Activated CD4-positive, alpha-beta T cell treated with anti-CD3 and anti-CD28 coated beads for 36 hours (primary cell): ENCODE data around the gene SPATA1. TPM values are rescaled to one million over a fixed set of nuclear protein-coding genes. Genes with fewer than 3 reads are reported as not detected.

ENCODE experiments used
- ATAC-seq: fragments of 200-7000 bp; cut with Tn5 transposase; one replicate; pipeline ENCODE4 v1.10.0; 2021; ENCODE audit warnings: mild to moderate bottlenecking, moderate library complexity
- CTCF ChIA-PET: fragments of 350-600 bp; sonication (Branson Sonifier 250); formaldehyde crosslinking; loops from one replicate; lab custom pipeline; 2021; ENCODE audit warnings: antibody characterized with exemption; lab: Charles Lee
- POLR2A ChIA-PET: fragments of 350-600 bp; sonication (Branson Sonifier 250); formaldehyde crosslinking; loops from one replicate; lab custom pipeline; 2021; ENCODE audit warnings: antibody characterized with exemption, inconsistent platforms; lab: Charles Lee
- DNase-seq: peaks from one replicate; pipeline ENCODE4 v3.0.0-alpha.2; 2020
- H3K27ac Mint-ChIP-seq: one replicate; pipeline ENCODE4 v1.8.0; 2021; ENCODE audit warnings: mixed read lengths
- H3K27me3 Mint-ChIP-seq: one replicate; pipeline ENCODE4 v1.8.0; 2021; ENCODE audit warnings: mixed read lengths
- H3K36me3 Mint-ChIP-seq: one replicate; pipeline ENCODE4 v1.8.0; 2021; ENCODE audit warnings: low read depth, mixed read lengths
- H3K4me1 Mint-ChIP-seq: one replicate; pipeline ENCODE4 v1.8.0; 2021; ENCODE audit warnings: mixed read lengths
- H3K4me3 Mint-ChIP-seq: one replicate; pipeline ENCODE4 v1.8.0; 2021; ENCODE audit warnings: mild to moderate bottlenecking, moderate library complexity, mixed read lengths
- H3K9me3 Mint-ChIP-seq: one replicate; pipeline ENCODE4 v1.8.0; 2021; ENCODE audit warnings: low read depth, mixed read lengths
- intact Hi-C, 2 experiments: fragments of 100-400 bp; cut with DNase I in 1 of 2; cut with micrococcal nuclease in 1 of 2; formaldehyde crosslinking; loops; one replicate each; pipeline versions ENCODE4 v1.14.2 to v1.15.1; 2022 to 2024; cut with DNase I, micrococcal nuclease
- total RNA-seq, 2 experiments: library from RNA; stranded (reverse); gene quantifications; one replicate each; pipeline ENCODE4 v1.2.3, GENCODE V29; 2021

SPATA1 gene
- total RNA-seq, 2 experiments from 2014 or later = 0.61 to 1.4 TPM

DNA sequence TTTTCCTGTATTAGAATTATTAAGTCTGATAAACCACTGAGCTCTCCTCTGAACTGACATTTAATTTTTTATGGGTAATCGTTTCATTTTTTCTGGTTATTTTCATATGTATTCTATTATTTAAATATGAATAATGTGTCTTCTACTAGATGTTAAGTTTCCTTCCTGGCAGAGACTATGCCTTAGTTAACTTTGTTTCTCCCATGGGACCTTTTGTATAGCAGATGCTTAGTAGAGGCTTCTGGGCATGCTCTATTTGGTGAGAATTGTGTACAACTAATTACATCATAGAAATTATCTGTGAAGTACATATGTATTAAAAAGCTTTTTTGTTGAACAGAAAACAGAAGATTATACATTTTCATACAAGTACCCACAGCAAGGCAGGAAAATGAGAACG, 44.6 kb downstream of the SPATA1 start:
- ChIA-PET CTCF (interaction anchor here (0.8 to 1.1 kb wide), 3 partner anchors 73 to 409 kb away, joined by 3 read pairs; no protein-coding TSS in a partner anchor), POLR2A (no interaction called here)
- H3K4me3 Mint-ChIP-seq = no peak overlapping the region
- no peaks in the 10 kb centered on the region for H3K9me3 Mint-ChIP-seq
- H3K27me3 Mint-ChIP-seq = no peaks in the 10 kb centered on the region
- no peak for ATAC-seq
- peaks cover 6% of the 10 kb centered on the region for H3K36me3 Mint-ChIP-seq
- no peaks in the 10 kb centered on the region for H3K4me1 Mint-ChIP-seq
- H3K27ac Mint-ChIP-seq = no peak overlapping the region
- no peak for DNase-seq
- intact Hi-C loops = no loop called here

DNA sequence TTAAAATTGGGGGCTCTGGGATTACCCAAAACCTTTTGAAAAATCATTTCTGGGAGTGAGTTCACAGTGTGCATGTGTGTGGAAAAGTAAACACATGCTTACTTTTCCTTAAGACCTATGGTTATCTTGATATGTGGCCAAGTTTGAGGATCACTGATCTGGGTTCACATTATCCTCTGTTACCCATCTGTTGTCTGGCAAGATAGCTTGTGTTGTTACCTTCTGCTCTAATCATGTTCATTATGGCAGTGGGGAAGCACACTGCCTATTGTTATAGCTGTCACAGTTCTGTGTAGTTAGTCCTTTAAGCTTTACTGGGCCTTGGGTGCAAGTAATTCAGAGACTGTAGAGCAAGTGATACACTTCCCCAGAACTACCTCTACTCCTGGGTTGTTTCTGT, 63.0 kb downstream of the SPATA1 start:
- ChIA-PET CTCF (interaction anchor here (1.1 kb wide), 1 partner anchor 43 kb away, joined by 3 read pairs; no protein-coding TSS in a partner anchor), POLR2A (no interaction called here)
- ATAC-seq (no peak), DNase-seq (no peak)
- H3K4me1 Mint-ChIP-seq = peaks cover 45% of the 10 kb centered on the region
- no peaks in the 10 kb centered on the region for H3K27me3 Mint-ChIP-seq
- H3K27ac Mint-ChIP-seq = no peak overlapping the region
- intact Hi-C loops = no loop called here
- H3K9me3 Mint-ChIP-seq = no peaks in the 10 kb centered on the region
- H3K4me3 Mint-ChIP-seq = no peak overlapping the region
- H3K36me3 Mint-ChIP-seq = peaks cover 40% of the 10 kb centered on the region

DNA sequence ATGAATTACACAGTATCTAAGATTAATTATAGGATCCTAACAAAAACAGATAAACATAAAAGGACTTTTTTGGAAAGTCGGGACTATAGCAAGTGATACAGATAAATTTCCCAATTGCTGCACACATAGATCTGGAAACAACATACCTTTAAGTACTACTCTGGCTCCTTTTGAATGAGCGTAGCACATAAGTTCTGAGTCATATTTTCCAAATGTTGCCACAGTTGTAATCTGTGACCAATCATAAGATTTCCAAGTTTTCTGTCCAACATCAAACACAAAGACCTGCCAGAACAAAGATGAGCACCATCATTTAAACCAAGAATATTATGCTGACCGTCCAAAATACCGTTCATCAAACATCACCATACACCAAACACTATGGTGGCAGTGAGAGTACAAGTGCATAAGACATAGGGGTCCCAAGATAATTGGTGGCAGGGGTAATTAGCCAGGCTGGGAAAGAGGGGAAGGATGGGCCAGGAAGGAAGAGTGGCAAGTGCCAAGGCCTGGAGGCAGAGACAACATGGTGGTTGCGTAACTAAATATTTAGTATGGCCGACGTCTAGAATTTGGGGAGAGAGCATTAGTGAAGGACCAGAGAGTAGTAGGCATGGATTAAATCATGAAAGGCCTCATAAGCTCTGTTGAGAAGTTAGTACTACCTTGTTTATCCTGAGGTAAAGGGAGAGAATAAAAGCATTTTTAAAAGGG, 64.4 kb downstream of the SPATA1 start:
- H3K4me3 Mint-ChIP-seq = no peak overlapping the region
- peaks cover 40% of the 10 kb centered on the region for H3K36me3 Mint-ChIP-seq
- peaks cover 56% of the 10 kb centered on the region for H3K4me1 Mint-ChIP-seq
- H3K9me3 Mint-ChIP-seq = no peaks in the 10 kb centered on the region
- no peak for DNase-seq
- intact Hi-C loops = loop anchor here (5.0 kb wide), 6 partner anchors 268 to 707 kb away; partner anchors contain the start of genes BCL10 (in 2 of the 2), PRKACB (in 1 of the 2), SAMD13 (in 1 of the 2) and SYDE2 (in 1 of the 2)
- CTCF ChIA-PET = interaction anchor here (0.6 kb wide), 1 partner anchor 33 kb away, joined by 4 read pairs; no protein-coding TSS in a partner anchor
- H3K27ac Mint-ChIP-seq = no peak overlapping the region
- no peaks in the 10 kb centered on the region for H3K27me3 Mint-ChIP-seq
- no peak for ATAC-seq
- POLR2A ChIA-PET = no interaction called here

DNA sequence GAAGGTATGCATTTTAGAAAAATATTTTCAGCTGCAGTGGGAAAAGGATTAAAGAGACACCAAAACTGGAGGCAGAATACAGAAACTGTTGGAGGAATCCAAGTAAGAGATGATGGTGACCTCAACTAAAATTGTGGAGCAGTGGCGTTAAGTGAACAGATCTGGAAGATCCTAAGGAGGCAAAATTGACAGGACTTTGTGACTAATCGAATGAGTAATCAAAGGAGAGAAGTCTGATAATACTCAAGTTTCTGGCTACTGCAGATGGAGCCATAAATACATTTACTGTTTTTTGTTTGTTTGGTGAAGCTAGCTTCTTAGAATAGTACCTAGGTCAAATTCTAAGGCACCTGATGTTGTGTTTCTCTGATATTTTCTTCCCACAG, 65.0 kb downstream of the SPATA1 start:
- no peaks in the 10 kb centered on the region for H3K27me3 Mint-ChIP-seq
- H3K9me3 Mint-ChIP-seq = no peaks in the 10 kb centered on the region
- ATAC-seq (no peak), DNase-seq (no peak)
- intact Hi-C loops = loop anchor here (5.0 kb wide), 6 partner anchors 269 to 706 kb away; partner anchors contain the start of genes BCL10 (in 2 of the 2), PRKACB (in 1 of the 2), SAMD13 (in 1 of the 2) and SYDE2 (in 1 of the 2)
- H3K4me1 Mint-ChIP-seq = peaks cover 56% of the 10 kb centered on the region
- H3K27ac Mint-ChIP-seq = no peak overlapping the region
- POLR2A ChIA-PET = no interaction called here
- H3K36me3 Mint-ChIP-seq = peaks cover 40% of the 10 kb centered on the region
- CTCF ChIA-PET = interaction anchor here (0.6 kb wide), 1 partner anchor 32 kb away, joined by 4 read pairs; no protein-coding TSS in a partner anchor
- H3K4me3 Mint-ChIP-seq = no peak overlapping the region

DNA sequence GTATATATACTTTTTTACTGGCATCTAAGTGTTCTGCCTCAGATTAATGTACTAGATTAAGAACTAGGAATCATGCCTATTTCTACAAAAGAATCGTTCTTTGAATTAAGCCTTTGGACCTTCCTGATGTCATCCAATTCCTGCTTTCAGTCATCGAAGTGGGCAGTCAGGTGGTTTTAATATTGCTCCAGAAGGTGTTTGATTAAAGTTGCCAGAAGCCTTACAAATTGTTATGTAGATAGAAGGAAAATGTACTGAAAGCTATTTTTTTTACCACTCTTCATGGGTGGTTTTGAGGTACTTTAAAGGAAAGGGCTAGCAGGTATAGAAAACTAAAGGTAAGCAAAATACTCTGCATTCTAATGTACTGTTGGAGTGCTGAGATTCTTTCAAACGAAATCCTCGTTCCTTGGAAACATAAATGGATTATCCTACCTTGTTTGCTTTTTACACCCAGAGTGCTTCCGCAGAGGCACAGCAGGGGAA, 67.3 kb downstream of the SPATA1 start:
- Mint-ChIP-seq H3K36me3 (peaks cover 33% of the 10 kb centered on the region), H3K4me1 (peaks cover 47% of the 10 kb centered on the region), H3K4me3 (peak overlapping the region; percentile 97), H3K27ac (peak overlapping the region; percentile 99), H3K9me3 (no peaks in the 10 kb centered on the region), H3K27me3 (no peaks in the 10 kb centered on the region)
- ChIA-PET CTCF (interaction anchor here (0.9 to 2.9 kb wide), 13 partner anchors 9 to 685 kb away, joined by 3 to 28 read pairs (median 4); partner anchors contain the start of genes C1orf52, GNG5 and SPATA1), POLR2A (interaction anchor here (0.5 to 2.3 kb wide), 13 partner anchors 23 to 703 kb away, joined by 3 to 20 read pairs (median 5); partner anchors contain the start of genes BCL10, GNG5 and SPATA1)
- ATAC-seq = no peak
- intact Hi-C loops = loop anchor here (1.0 to 5.0 kb wide), 9 partner anchors 46 to 704 kb away; partner anchors contain the start of genes BCL10 (in 2 of the 2), PRKACB (in 1 of the 2), RPF1 (in 1 of the 2) and SAMD13 (in 1 of the 2)
- DNase-seq = no peak

DNA sequence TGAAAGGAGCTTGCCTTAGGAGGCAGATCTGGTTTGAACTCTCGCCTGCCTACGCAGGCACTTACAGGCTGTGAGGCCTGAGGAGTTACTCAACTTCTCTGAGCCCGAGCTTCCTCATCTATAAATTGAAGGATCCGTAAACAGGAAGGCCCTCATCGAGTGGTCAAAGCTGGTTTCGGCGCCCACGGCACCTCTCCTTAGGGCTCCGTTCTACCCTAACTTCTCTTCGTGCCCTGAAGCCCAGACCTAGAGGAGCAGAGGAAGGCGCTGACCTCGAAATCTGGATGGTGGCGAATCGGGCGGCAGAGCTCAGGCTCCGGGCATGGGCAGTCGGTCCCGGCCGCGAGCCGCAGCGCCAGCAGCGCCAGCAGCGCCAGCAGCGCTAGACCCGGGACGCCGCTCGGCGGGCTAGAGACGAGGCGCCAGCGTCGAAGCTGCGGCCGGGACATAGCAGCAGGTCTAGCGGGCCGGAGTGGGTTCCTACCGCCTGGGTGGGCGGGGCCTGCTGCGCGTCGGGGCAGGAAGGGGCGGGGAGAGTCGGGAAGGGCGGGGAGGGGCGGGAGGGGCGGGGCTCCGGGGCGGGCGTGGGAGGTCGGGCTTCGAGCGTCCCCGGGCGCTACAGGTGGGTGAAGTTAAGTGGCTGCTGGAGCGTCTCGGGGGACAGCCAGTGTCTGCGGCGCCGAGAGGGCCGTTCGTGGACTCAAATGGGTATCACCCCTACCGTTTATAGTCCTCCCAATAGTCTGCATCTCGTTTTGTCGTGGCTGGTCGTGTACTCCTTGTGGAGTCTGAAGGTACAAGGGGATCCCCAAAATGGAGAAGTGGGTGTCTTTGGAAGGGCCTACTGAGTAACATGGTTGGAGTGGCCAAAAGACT, 68.0 kb downstream of the SPATA1 start, which contains the start of gene CTBS:
Gene CTBS, minus strand, starts transcription at position 474 of the 876 bp plus-strand sequence. Its CDS starts 25 bp downstream, at position 449.
- Mint-ChIP-seq H3K9me3 (no peaks in the 10 kb centered on the region), H3K4me1 (peaks cover 45% of the 10 kb centered on the region), H3K27ac (peak within 1 kb of the TSS; percentile 99), H3K27me3 (no peaks in the 10 kb centered on the region), H3K4me3 (peak within 1 kb of the TSS; percentile 97), H3K36me3 (peaks cover 28% of the 10 kb centered on the region)
- peak; percentile 94 for DNase-seq
- CTCF ChIA-PET = interaction anchor here (0.9 to 2.9 kb wide), 9 partner anchors 10 to 685 kb away, joined by 3 to 28 read pairs (median 5); partner anchors contain the start of genes C1orf52, GNG5 and SPATA1
- intact Hi-C loops = loop anchor here (1.0 to 5.0 kb wide), 14 partner anchors 25 to 703 kb away; partner anchors contain the start of genes BCL10 (in 2 of the 2), GNG5 (in 2 of the 2), RPF1 (in 2 of the 2) and SPATA1 (in 2 of the 2)
- POLR2A ChIA-PET = interaction anchor here (0.6 to 2.3 kb wide), 11 partner anchors 23 to 702 kb away, joined by 3 to 20 read pairs (median 5); partner anchors contain the start of genes BCL10, GNG5 and SPATA1
- peak; percentile 85 for ATAC-seq

DNA sequence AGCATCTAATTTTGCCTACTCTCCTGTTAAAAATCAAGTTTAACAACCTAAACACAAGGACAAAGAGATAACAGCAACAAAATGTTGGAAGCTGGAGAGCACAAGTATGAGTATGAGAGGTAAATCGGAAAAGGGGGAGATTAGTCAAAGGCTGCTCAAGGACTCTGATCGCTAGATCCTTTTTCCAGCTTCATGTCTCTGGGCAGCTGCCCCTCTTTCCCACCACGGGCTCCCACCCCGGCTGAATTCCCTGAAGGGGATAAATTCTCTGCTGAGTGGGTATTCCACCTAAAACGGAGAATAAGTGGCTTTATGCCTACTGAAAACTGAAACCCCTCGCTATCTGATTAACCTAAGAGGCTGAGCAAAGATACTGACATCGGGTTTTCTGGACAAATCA, 68.8 kb downstream of the SPATA1 start:
- intact Hi-C loops = loop anchor here (1.0 to 5.0 kb wide), 12 partner anchors 24 to 702 kb away; partner anchors contain the start of genes BCL10 (in 2 of the 2), GNG5 (in 2 of the 2), SPATA1 (in 2 of the 2) and SSX2IP (in 2 of the 2)
- Mint-ChIP-seq H3K36me3 (peaks cover 25% of the 10 kb centered on the region), H3K4me3 (peak overlapping the region; percentile 97), H3K4me1 (peaks cover 42% of the 10 kb centered on the region), H3K27me3 (no peaks in the 10 kb centered on the region), H3K27ac (peak overlapping the region; percentile 98), H3K9me3 (no peaks in the 10 kb centered on the region)
- DNase-seq (no peak), ATAC-seq (no peak)
- ChIA-PET CTCF (interaction anchor here (0.5 to 1.2 kb wide), 4 partner anchors 45 to 825 kb away, joined by 3 to 4 read pairs (median 3); no protein-coding TSS in a partner anchor), POLR2A (no interaction called here)

DNA sequence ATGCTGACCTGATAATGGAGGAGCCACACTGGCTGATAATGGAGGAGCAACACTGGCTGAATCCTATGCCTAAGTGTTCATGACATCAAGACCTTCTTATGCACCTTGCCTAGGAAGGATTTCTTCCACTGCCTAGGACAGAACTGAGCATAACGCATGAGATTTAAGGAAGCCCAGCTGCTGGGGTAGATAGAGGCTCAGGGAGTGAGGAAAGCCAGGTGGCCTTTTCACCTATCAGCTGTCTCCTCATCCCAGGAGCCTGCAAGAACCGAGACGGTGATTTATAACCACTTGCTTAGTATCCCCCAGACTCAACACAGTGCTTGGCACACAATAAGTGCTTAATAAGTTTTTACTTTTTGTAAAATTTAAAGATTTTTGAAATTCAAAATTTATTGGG, 75.5 kb downstream of the SPATA1 start:
- no peak for DNase-seq
- H3K4me3 Mint-ChIP-seq = no peak overlapping the region

DNA sequence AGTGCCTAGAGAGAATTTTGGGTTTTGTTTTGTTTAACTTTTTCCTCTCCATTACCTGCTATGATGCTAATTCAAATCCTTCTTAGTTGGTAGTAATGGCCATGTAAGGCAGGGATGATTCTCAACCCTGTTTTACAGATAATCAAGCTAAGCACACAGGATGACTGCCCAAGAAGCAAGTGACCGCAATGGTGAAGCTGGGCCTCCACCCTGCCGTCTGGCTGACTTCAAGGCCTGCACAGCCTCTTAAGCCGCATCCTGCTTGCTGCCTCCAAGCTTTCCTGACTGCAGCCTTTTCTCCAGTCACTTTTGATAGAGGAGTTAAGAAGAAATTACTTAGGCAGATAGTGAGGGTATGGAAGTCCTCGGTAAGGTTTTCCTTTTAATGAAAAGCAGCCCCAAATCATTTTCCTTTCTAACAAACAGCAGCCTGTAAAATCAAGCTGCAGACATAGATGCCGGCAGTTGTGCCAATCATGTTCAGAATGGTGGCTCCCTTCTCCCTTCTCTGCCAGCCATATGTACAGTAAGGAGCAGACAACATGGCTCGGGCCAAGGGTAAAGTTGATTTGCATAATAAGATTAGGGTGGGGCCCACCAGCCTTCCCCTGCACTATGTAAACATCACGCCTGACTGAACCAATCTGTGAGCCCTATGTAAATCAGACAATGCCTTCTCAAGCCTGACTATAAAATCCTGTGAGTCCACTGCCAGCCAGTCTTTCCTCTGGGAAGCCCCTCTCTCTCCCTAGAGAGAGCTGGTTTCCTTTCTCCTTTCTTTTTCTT, 76.8 kb downstream of the SPATA1 start:
- Mint-ChIP-seq H3K9me3 (no peaks in the 10 kb centered on the region), H3K27ac (no peak overlapping the region), H3K27me3 (peaks cover 4% of the 10 kb centered on the region), H3K4me1 (no peaks in the 10 kb centered on the region), H3K4me3 (no peak overlapping the region), H3K36me3 (no peaks in the 10 kb centered on the region)
- intact Hi-C loops = no loop called here
- no peak for ATAC-seq
- DNase-seq = no peak
- ChIA-PET POLR2A (no interaction called here), CTCF (no interaction called here)

More for the DNA sequence above, 75.5 kb downstream of the SPATA1 start:
- ChIA-PET CTCF (no interaction called here), POLR2A (no interaction called here)
- Mint-ChIP-seq H3K27ac (no peak overlapping the region), H3K36me3 (no peaks in the 10 kb centered on the region), H3K9me3 (no peaks in the 10 kb centered on the region), H3K4me1 (no peaks in the 10 kb centered on the region), H3K27me3 (peaks cover 4% of the 10 kb centered on the region)
- ATAC-seq = no peak
- intact Hi-C loops = no loop called here

DNA sequence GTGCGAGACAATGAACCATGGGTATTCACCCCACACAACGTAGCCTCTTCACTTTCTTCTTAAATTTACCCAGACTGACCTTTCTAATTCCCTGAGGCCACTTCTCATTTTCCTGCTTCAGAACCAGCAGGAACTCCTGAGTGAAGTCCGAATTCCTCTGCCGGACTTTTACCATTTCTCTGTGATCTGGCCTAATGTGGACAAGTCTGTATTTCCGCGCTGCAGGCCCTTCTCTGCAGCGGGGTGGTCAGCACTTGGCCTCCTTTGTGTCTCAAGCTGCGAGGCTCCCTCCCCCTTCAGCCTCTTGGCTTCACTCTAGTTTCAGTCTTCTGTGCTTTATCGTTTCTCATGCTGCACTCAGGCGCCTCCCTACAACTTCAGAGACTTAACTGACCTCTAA, 77.5 kb downstream of the SPATA1 start:
- DNase-seq = no peak
- H3K27me3 Mint-ChIP-seq = peaks cover 4% of the 10 kb centered on the region
- H3K36me3 Mint-ChIP-seq = no peaks in the 10 kb centered on the region
- H3K27ac Mint-ChIP-seq = no peak overlapping the region
- no peak for ATAC-seq
- CTCF ChIA-PET = interaction anchor here (1.0 kb wide), 1 partner anchor 37 kb away, joined by 3 read pairs; no protein-coding TSS in a partner anchor
- POLR2A ChIA-PET = no interaction called here
- H3K4me3 Mint-ChIP-seq = no peak overlapping the region
- no peaks in the 10 kb centered on the region for H3K4me1 Mint-ChIP-seq
- intact Hi-C loops = no loop called here
- no peaks in the 10 kb centered on the region for H3K9me3 Mint-ChIP-seq
